Spleen (tissue), 11 donors: ENCODE results near the gene NBDY. TPM values are rescaled to one million over a fixed set of nuclear protein-coding genes. Genes with fewer than 3 reads are reported as not detected.

ENCODE experiments used
- DNase-seq: peaks from one replicate; pipeline ENCODE4 v3.0.0-alpha.2; 2020
- H3K27ac ChIP-seq, 8 donors: fragments of 200-600 bp; sonication (generic) in 7 of 8; 1 replicate in 4 of 8; 2 replicates in 4 of 8; pipeline versions ENCODE4 v1.5.0 to v1.8.0; 2016 to 2021; ENCODE audit warnings: inconsistent platforms in 4 of 8, mild to moderate bottlenecking in 4 of 8, moderate library complexity in 1 of 8
- H3K27me3 ChIP-seq, 7 donors: fragments of 200-600 bp; sonication (generic) in 6 of 7; replicated peaks in 1 of 7; 1 replicate in 4 of 7; 2 replicates in 3 of 7; pipeline versions ENCODE4 v1.5.0 to v1.8.0; 2016 to 2021; ENCODE audit warnings: inconsistent platforms in 3 of 7, mild to moderate bottlenecking in 1 of 7
- H3K36me3 ChIP-seq, 6 donors: fragments of 200-600 bp; sonication (generic) in 5 of 6; 1 replicate in 4 of 6; 2 replicates in 2 of 6; pipeline versions ENCODE4 v1.5.0 to v1.8.0; 2016 to 2021; ENCODE audit warnings: inconsistent platforms in 2 of 6
- H3K4me1 ChIP-seq, 6 donors: fragments of 200-600 bp; sonication (generic) in 5 of 6; 1 replicate in 3 of 6; 2 replicates in 3 of 6; pipeline versions ENCODE4 v1.5.0 to v1.8.0; 2016 to 2021; ENCODE audit warnings: inconsistent platforms in 3 of 6
- H3K4me3 ChIP-seq, 8 donors: fragments of 200-600 bp; sonication (generic) in 7 of 8; 1 replicate in 4 of 8; 2 replicates in 4 of 8; pipeline versions ENCODE4 v1.5.0 to v1.8.0; 2016 to 2021; ENCODE audit warnings: inconsistent platforms in 4 of 8, mild to moderate bottlenecking in 4 of 8, moderate library complexity in 2 of 8
- H3K9me3 ChIP-seq, 8 donors: fragments of 200-600 bp; sonication (generic) in 7 of 8; 1 replicate in 4 of 8; 2 replicates in 4 of 8; pipeline versions ENCODE4 v1.5.0 to v1.8.0; 2016 to 2021; ENCODE audit warnings: inconsistent platforms in 4 of 8
- CTCF ChIP-seq, 11 experiments: fragments of 200-600 bp in 7 of 11; fragments of 450-650 bp in 4 of 11; sonication (generic) in 4 of 11; IDR thresholded peaks in 8 of 11; conservative IDR thresholded peaks in 3 of 11; 1 replicate in 7 of 11; 2 replicates in 4 of 11; pipeline versions ENCODE4 v1.4.0 to v1.8.0; 2016 to 2021; ENCODE audit warnings: antibody characterized with exemption in 11 of 11, inconsistent platforms in 4 of 11, mild to moderate bottlenecking in 1 of 11
- POLR2A ChIP-seq, 3 donors: fragments of 450-650 bp; IDR thresholded peaks; one replicate each; pipeline ENCODE4 v1.5.1; 2017; ENCODE audit warnings: antibody characterized with exemption in 3 of 3, mild to moderate bottlenecking in 1 of 3
- POLR2AphosphoS5 ChIP-seq, 3 donors: sonication (generic); formaldehyde crosslinking; IDR thresholded peaks; one replicate each; pipeline ENCODE4 v1.5.1; 2017; ENCODE audit warnings: antibody characterized with exemption in 3 of 3
- WGBS, 5 donors: extraction: QIAGEN DNeasy Blood & Tissue Kit in 3 of 5; methylation state at CpG; one replicate each; pipeline versions ENCODE4 v1.1.5 to v1.1.7; 2013 to 2018; 5-methylcytosine and 5-hydroxymethylcytosine counted together
- intact Hi-C: fragments of 100-400 bp; cut with DNase I; formaldehyde crosslinking; loops from one replicate; pipeline ENCODE4 v1.15.0; 2023; ENCODE audit warnings: low total_unique reads
- polyA plus RNA-seq, 3 donors: library from polyadenylated mRNA; stranded (reverse); fragments of 200-250 nt; gene quantifications; one replicate each; pipeline ENCODE4 v1.2.1, GENCODE V29; 2013
- total RNA-seq, 7 donors: library from RNA; depleted of rRNA in 3 of 7; stranded (reverse); fragments of >200 nt in 3 of 7; fragmentation: NEBNext Ultra II Directional in 4 of 7; extraction: Animal tissue kit (Norgen Biotek cat#: 25700) in 4 of 7; gene quantifications; one replicate each; pipeline versions ENCODE4 v1.1.0 to v1.2.1, GENCODE V29; 2016 to 2021
- donor health status: healthy with polysubstance abuse.
- donor health status: DM: no; HTN: no; CAD: no; lungs with moderate emphysema.
- donor health status: DM: no; HTN: no; CAD: no.
- donor health status: Bipolar disorder and iron deficiency.
- donor health status: healthy.
- donor health status: DM: no; HTN: no; CAD: no.
- donor health status: DM: yes; HTN: yes; CAD: no.

NBDY gene
- total and polyA plus RNA-seq, 10 donors = 15.7 to 46.7 (median 29.4) TPM

DNA sequence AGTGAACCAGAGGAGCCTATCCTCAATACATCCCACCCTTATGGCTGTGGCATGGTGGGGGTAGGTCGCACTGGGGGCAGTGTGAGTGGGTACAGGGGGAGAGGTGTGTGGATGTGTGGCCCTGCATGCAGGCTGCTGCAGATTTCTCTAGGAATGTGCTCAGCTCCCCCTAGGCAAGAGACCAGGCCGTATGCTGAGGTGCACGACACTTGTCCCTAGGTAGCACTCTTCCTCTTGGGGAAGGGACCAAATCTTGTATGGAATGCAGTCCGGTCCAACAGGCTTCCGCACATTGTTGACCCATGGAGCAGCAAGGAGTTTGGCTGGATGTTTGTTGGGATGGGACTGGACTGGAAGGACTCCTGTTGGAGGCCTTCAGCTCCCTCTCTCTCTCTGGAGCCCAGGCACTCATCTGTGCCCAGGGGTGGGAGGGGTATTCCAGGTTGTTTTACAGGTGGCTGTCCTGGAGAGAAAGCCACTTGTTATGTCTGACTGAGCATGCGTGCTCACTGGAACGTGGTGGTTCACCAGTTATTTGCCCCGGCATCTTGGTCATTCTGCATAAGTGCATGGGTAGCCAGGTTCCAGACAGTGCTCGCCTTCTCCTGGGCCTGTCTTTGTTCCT is 55.1 kb downstream of the NBDY start:
- H3K4me3 ChIP-seq = peak overlapping the region in 1 of 8 donors; percentile 70
- no peaks in the 10 kb centered on the region for H3K9me3 ChIP-seq
- TF ChIP-seq POLR2AphosphoS5 (IDR thresholded peaks at IDR 0.05) = no peak
- no peak for TF ChIP-seq POLR2A (IDR thresholded peaks at IDR 0.05)
- TF ChIP-seq CTCF (IDR thresholded peaks at IDR 0.05 in 8 of 11, conservative IDR thresholded peaks at IDR 0.05 in 3 of 11) = no peak
- peaks cover 0 to 18% (median 0%) of the 10 kb centered on the region in 6 donors for H3K36me3 ChIP-seq
- 76 to 96% (median 92%) methylated on average over 5 to 9 of the region's 9 CpGs for WGBS, 5 donors
- H3K4me1 ChIP-seq = peaks cover 0 to 16% (median 2%) of the 10 kb centered on the region in 6 donors
- no peaks in the 10 kb centered on the region for H3K27me3 ChIP-seq
- DNase-seq = peak; percentile 73
- no peak overlapping the region for H3K27ac ChIP-seq
- intact Hi-C loops = no loop called here

- Histone ChIP-seq H3K27ac (no peak overlapping the region), H3K9me3 (no peaks in the 10 kb centered on the region), H3K27me3 (no peaks in the 10 kb centered on the region), H3K4me3 (no peak overlapping the region), H3K36me3 (peaks cover 0 to 24% (median 0%) of the 10 kb centered on the region in 6 donors), H3K4me1 (peaks cover 0 to 16% (median 2%) of the 10 kb centered on the region in 6 donors)
- TF ChIP-seq CTCF (IDR thresholded peaks at IDR 0.05 in 8 of 11, conservative IDR thresholded peaks at IDR 0.05 in 3 of 11) (no peak), POLR2A (IDR thresholded peaks at IDR 0.05) (no peak), POLR2AphosphoS5 (IDR thresholded peaks at IDR 0.05) (no peak)
- DNase-seq = no peak
- 94 to 98% (median 96%) methylated on average over 14 of the region's 14 CpGs for WGBS, 5 donors
- intact Hi-C loops = no loop called here
Measured at GRCh38 chrX:56784666-56785065, 55.6 kb downstream of the NBDY start.

- intact Hi-C loops = no loop called here
- TF ChIP-seq POLR2AphosphoS5 (IDR thresholded peaks at IDR 0.05) = no peak
- TF ChIP-seq CTCF (IDR thresholded peaks at IDR 0.05 in 8 of 11, conservative IDR thresholded peaks at IDR 0.05 in 3 of 11) = no peak
- no peak for TF ChIP-seq POLR2A (IDR thresholded peaks at IDR 0.05)
- Histone ChIP-seq H3K36me3 (peaks cover 0 to 28% (median 0%) of the 10 kb centered on the region in 6 donors), H3K9me3 (no peaks in the 10 kb centered on the region), H3K27me3 (no peaks in the 10 kb centered on the region), H3K4me1 (peaks cover 0 to 16% (median 2%) of the 10 kb centered on the region in 6 donors), H3K27ac (no peak overlapping the region), H3K4me3 (no peak overlapping the region)
- peak; percentile 62 for DNase-seq
- WGBS, 5 donors = 84 to 92% (median 91%) methylated on average over 7 of the region's 7 CpGs
Measured at GRCh38 chrX:56785442-56785841, 56.4 kb downstream of the NBDY start.

- TF ChIP-seq POLR2A (IDR thresholded peaks at IDR 0.05) = no peak
- TF ChIP-seq POLR2AphosphoS5 (IDR thresholded peaks at IDR 0.05) = no peak
- no peak for TF ChIP-seq CTCF (IDR thresholded peaks at IDR 0.05 in 8 of 11, conservative IDR thresholded peaks at IDR 0.05 in 3 of 11)
- peaks cover 0 to 28% (median 0%) of the 10 kb centered on the region in 6 donors for H3K36me3 ChIP-seq
- 76 to 91% (median 87%) methylated on average over 8 to 9 of the region's 9 CpGs for WGBS, 5 donors
- intact Hi-C loops = no loop called here
- no peaks in the 10 kb centered on the region for H3K9me3 ChIP-seq
- no peak overlapping the region for H3K4me3 ChIP-seq
- no peak for DNase-seq
- H3K4me1 ChIP-seq = peaks cover 0 to 16% (median 7%) of the 10 kb centered on the region in 6 donors
- no peaks in the 10 kb centered on the region for H3K27me3 ChIP-seq
- H3K27ac ChIP-seq = no peak overlapping the region
Measured at GRCh38 chrX:56786889-56787733, 58.1 kb downstream of the NBDY start.
